ENCODE data around the gene TSNAX. TPM values are rescaled to one million over a fixed set of nuclear protein-coding genes. Genes with fewer than 3 reads are reported as not detected.

Gene TSNAX
- total and polyA plus RNA-seq, 2 of the 8 experiments (the other 6 are each of a cell fraction or from before 2014, with no cell fraction given) = 7.7 to 34.0 TPM

DNA sequence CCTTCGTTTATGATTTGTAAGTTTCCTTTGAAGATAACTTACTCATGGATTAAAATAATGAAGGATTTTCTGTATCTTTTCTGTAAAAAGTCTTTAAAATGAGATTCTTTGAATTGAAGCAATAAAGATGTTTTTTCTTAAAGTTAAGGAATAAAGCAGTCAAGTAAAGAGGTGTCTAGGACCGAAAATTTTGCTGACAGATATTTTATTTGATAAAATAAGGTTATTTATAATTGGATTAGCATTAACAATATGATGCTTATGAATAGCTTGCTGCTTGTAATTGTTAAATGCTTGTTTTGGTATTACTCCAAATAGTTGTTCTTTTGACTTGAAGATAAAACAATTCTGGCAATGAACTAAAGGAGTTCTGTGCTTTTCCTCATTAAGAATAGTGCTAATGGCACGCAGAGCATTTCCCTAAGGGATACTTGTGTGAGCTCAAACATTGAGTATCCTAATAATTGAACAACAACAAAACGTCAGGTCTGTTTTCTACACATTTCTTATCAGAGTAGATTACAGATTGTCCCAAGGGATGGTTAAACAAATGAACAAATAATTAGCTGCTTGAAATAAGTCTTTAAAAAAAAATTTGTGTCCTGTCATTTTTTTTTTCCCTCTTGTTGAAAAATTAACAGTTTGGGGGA, 16.6 kb downstream of the TSNAX start:
- peaks cover 0 to 14% of the 10 kb centered on the region in 2 experiments; a peak in 3 of 4 replicates for H3K79me2 ChIP-seq (ENCODE audit: control insufficient read depth in 1 of 2, insufficient read depth in 2 of 2, low read length in 2 of 2)
- H3K9ac ChIP-seq (replicated peaks in 1 of 4; ENCODE audit: extremely low read depth in 1 of 4, low read depth in 3 of 4, low read length in 3 of 4) = no peak overlapping the region
- H4K20me1 ChIP-seq (replicated peaks in 1 of 2; ENCODE audit: control insufficient read depth in 1 of 2, insufficient read depth in 2 of 2, low read length in 2 of 2) = peaks cover 0 to 2% of the 10 kb centered on the region in 2 experiments
- H3K23me2 ChIP-seq (ENCODE audit: low read depth, low read length) = no peaks in the 10 kb centered on the region
- whole genome bisulfite sequencing, 2 experiments (ENCODE audit: extremely low coverage in 1 of 2, insufficient coverage in 1 of 2, insufficient read length in 1 of 2, insufficient replicate concordance in 2 of 2, low coverage in 1 of 2, low lambda C conversion rate in 2 of 2, missing lambda C conversion rate in 1 of 2) = 88% methylated on average over 4 of the region's 4 CpGs; no CpG with 5 or more reads in 1 of the 2 experiments
- no peak overlapping the region for H2AFZ ChIP-seq (ENCODE audit: low read length)
- H3K79me1 ChIP-seq (ENCODE audit: low read depth, low read length) = no peaks in the 10 kb centered on the region
- no peak overlapping the region for H4K8ac ChIP-seq (ENCODE audit: extremely low read depth, insufficient read depth, low read length)
- H3K23ac ChIP-seq (ENCODE audit: insufficient read length) = no peak overlapping the region
- no peak overlapping the region for H3K56ac ChIP-seq (replicated peaks; ENCODE audit: insufficient read length, low read depth, low read length)
- H4K5ac ChIP-seq (ENCODE audit: insufficient read length, low read depth, low read length) = no peak overlapping the region
- no peak overlapping the region for H3K4ac ChIP-seq (replicated peaks; ENCODE audit: insufficient read length, low read depth, low read length)
- H3K4me3 ChIP-seq (ENCODE audit: extremely low read depth in 1 of 4, insufficient read depth in 2 of 4, low read depth in 3 of 4, low read length in 4 of 4) = no peak overlapping the region
- no peak overlapping the region for H2AK5ac ChIP-seq (ENCODE audit: low read depth, low read length)
- peaks cover 0 to 1% (median 0%) of the 10 kb centered on the region in 4 experiments; a peak in 1 of 7 replicates for H3K27me3 ChIP-seq (replicated peaks in 1 of 4; ENCODE audit: control insufficient read depth in 3 of 4, extremely low read depth in 1 of 4, insufficient read depth in 3 of 4, low read length in 3 of 4)
- H2BK120ac ChIP-seq (replicated peaks; ENCODE audit: low read depth, low read length) = no peak overlapping the region
- peaks cover 0 to 4% (median 0%) of the 10 kb centered on the region in 4 experiments; a peak in 1 of 7 replicates for H3K4me1 ChIP-seq (replicated peaks in 1 of 4; ENCODE audit: control insufficient read depth in 3 of 4, insufficient read depth in 4 of 4, low read length in 3 of 4)
- TF ChIP-seq POLR2AphosphoS5 (IDR thresholded peaks at IDR 0.05; ENCODE audit: low read depth, low read length) (no peak), TBP (IDR thresholded peaks at IDR 0.05; ENCODE audit: low read depth, low read length) (no peak), CBX8 (IDR thresholded peaks at IDR 0.05; ENCODE audit: borderline replicate concordance, low read depth, low read length) (no peak), KDM1A (IDR thresholded peaks at IDR 0.05; ENCODE audit: borderline replicate concordance, low read length) (no peak), BACH1 (IDR thresholded peaks at IDR 0.05; ENCODE audit: low read length) (no peak), RXRA (IDR thresholded peaks at IDR 0.05; ENCODE audit: insufficient read depth, low read depth, low read length) (no peak)
- no peak overlapping the region for H2BK12ac ChIP-seq (ENCODE audit: low read depth, low read length)
- POLR2A ChIA-PET (ENCODE audit: partially characterized antibody) = no interaction called here
- DNase-seq (ENCODE audit: low read depth in 1 of 2, low spot score in 2 of 2) (no peak), FAIRE-seq (no peak)
- H3K18ac ChIP-seq (ENCODE audit: extremely low read depth, low read length) = no peak overlapping the region
- no peak overlapping the region for H2BK5ac ChIP-seq (ENCODE audit: low read depth, low read length)
- H2BK20ac ChIP-seq (ENCODE audit: low read length) = no peak overlapping the region
- no peak overlapping the region for H3K14ac ChIP-seq (ENCODE audit: insufficient read length)
- H3K27ac ChIP-seq (ENCODE audit: low read depth, low read length) = no peak overlapping the region
- H3K4me2 ChIP-seq (ENCODE audit: insufficient read depth in 1 of 2, low read depth in 2 of 2, low read length in 2 of 2) = no peak overlapping the region
- no peaks in the 10 kb centered on the region for H3K9me3 ChIP-seq (ENCODE audit: insufficient read depth in 2 of 2, low read depth in 1 of 2, low read length in 1 of 2)
- no peak overlapping the region for H4K91ac ChIP-seq (replicated peaks; ENCODE audit: insufficient read length, low read length)
- H2BK15ac ChIP-seq (ENCODE audit: low read length) = no peak overlapping the region
- peaks cover 0 to 21% (median 8%) of the 10 kb centered on the region in 4 experiments; a peak in 3 of 8 replicates for H3K36me3 ChIP-seq (ENCODE audit: control insufficient read depth in 2 of 4, insufficient read depth in 4 of 4, low read length in 3 of 4)
- CTCF ChIA-PET (ENCODE audit: partially characterized antibody) = interaction anchor here (1.3 kb wide), 1 partner anchor 45 kb away, joined by 5 read pairs; no protein-coding TSS in a partner anchor
